ENCODE data around the gene ATP13A3. TPM values are rescaled to one million over a fixed set of nuclear protein-coding genes. Genes with fewer than 3 reads are reported as not detected.

The ATP13A3 gene
- total RNA-seq, 1 experiment from 2014 or later: 121 TPM

DNA sequence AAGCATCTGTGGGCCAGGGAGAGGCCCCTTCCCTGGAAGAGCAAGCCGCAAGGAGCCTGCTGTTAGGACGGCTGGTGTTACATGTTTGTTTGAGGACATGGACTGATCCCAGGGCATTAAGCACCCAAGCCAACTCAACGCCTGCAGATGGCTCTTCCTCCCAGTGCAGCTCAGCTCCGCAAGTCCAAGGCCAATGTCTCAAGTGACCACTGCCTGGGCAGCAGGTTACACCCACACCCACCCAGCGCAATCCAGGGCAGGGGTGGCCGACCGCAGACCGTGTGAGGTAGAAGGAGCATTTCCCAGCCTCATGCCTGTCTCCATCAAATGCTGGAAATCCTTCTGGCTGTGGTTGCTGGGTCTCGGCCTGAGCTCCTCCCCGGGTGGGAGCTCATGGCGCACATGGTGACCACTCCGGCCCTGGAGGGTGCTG, 102.2 kb downstream of the ATP13A3 start:
- no peak overlapping the region for H3K4me3 ChIP-seq (ENCODE audit: low read depth, low read length, poor library complexity, severe bottlenecking)
- ChIA-PET CTCF (no interaction called here), POLR2A (ENCODE audit: low non-redundant PET) (no interaction called here)
- no peak overlapping the region for H3K27ac ChIP-seq (ENCODE audit: low read depth, low read length, poor library complexity, severe bottlenecking)
- H3K4me1 ChIP-seq (ENCODE audit: insufficient read depth, low read length, poor library complexity, severe bottlenecking): peaks cover 6% of the 10 kb centered on the region
- no peaks in the 10 kb centered on the region for H3K9me3 ChIP-seq (ENCODE audit: low read depth, low read length, poor library complexity, severe bottlenecking)
- intact Hi-C loops (cut with micrococcal nuclease; ENCODE audit: unreplicated experiment): no loop called here
- BruUV-seq (replicated peaks): no TSS peak
- no peak for DNase-seq (ENCODE audit: low spot score)
- no peaks in the 10 kb centered on the region for H3K36me3 ChIP-seq (ENCODE audit: insufficient read depth, low read length, poor library complexity, severe bottlenecking)
- TF ChIP-seq EZH2 (IDR thresholded peaks at IDR 0.05; ENCODE audit: borderline replicate concordance, low read depth, low read length, poor library complexity, severe bottlenecking): no peak
- TF ChIP-seq, protein P1, sequence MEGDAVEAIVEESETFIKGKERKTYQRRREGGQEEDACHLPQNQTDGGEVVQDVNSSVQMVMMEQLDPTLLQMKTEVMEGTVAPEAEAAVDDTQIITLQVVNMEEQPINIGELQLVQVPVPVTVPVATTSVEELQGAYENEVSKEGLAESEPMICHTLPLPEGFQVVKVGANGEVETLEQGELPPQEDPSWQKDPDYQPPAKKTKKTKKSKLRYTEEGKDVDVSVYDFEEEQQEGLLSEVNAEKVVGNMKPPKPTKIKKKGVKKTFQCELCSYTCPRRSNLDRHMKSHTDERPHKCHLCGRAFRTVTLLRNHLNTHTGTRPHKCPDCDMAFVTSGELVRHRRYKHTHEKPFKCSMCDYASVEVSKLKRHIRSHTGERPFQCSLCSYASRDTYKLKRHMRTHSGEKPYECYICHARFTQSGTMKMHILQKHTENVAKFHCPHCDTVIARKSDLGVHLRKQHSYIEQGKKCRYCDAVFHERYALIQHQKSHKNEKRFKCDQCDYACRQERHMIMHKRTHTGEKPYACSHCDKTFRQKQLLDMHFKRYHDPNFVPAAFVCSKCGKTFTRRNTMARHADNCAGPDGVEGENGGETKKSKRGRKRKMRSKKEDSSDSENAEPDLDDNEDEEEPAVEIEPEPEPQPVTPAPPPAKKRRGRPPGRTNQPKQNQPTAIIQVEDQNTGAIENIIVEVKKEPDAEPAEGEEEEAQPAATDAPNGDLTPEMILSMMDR (conservative IDR thresholded peaks at IDR 0.05; ENCODE audit: low read depth, low read length): no peak
- no peaks in the 10 kb centered on the region for H3K27me3 ChIP-seq (replicated peaks; ENCODE audit: insufficient read depth, low read depth, low read length, poor library complexity)

DNA sequence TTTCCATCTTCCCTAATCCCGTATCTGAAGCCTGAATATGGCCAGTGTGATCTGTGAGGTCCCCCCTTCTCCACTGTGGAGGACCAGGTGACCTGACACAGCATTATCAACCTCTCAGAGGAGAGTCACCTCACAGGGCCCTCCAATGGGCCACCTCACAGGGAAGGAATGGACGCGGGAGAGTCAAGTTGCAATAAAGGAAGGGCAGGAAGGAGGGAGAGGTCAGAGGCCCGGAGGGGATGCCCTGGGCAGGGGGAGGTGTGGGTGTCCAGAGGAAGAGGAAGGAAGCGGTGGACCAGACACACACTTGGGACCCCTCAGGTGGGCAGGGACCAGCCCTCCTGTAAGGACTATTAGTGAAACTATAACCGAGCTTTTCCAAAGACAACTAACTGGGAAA, 102.6 kb downstream of the ATP13A3 start:
- H3K27me3 ChIP-seq (replicated peaks; ENCODE audit: insufficient read depth, low read depth, low read length, poor library complexity): no peaks in the 10 kb centered on the region
- no peak for DNase-seq (ENCODE audit: low spot score)
- no peak for TF ChIP-seq EZH2 (IDR thresholded peaks at IDR 0.05; ENCODE audit: borderline replicate concordance, low read depth, low read length, poor library complexity, severe bottlenecking)
- TF ChIP-seq, protein P1 (conservative IDR thresholded peaks at IDR 0.05; ENCODE audit: low read depth, low read length): no peak
- ChIA-PET POLR2A (ENCODE audit: low non-redundant PET) (no interaction called here), CTCF (no interaction called here)
- H3K9me3 ChIP-seq (ENCODE audit: low read depth, low read length, poor library complexity, severe bottlenecking): no peaks in the 10 kb centered on the region
- no peak overlapping the region for H3K27ac ChIP-seq (ENCODE audit: low read depth, low read length, poor library complexity, severe bottlenecking)
- no TSS peak for BruUV-seq (replicated peaks)
- H3K4me1 ChIP-seq (ENCODE audit: insufficient read depth, low read length, poor library complexity, severe bottlenecking): peaks cover 6% of the 10 kb centered on the region
- no peak overlapping the region for H3K4me3 ChIP-seq (ENCODE audit: low read depth, low read length, poor library complexity, severe bottlenecking)
- intact Hi-C loops (cut with micrococcal nuclease; ENCODE audit: unreplicated experiment): no loop called here
- no peaks in the 10 kb centered on the region for H3K36me3 ChIP-seq (ENCODE audit: insufficient read depth, low read length, poor library complexity, severe bottlenecking)

DNA sequence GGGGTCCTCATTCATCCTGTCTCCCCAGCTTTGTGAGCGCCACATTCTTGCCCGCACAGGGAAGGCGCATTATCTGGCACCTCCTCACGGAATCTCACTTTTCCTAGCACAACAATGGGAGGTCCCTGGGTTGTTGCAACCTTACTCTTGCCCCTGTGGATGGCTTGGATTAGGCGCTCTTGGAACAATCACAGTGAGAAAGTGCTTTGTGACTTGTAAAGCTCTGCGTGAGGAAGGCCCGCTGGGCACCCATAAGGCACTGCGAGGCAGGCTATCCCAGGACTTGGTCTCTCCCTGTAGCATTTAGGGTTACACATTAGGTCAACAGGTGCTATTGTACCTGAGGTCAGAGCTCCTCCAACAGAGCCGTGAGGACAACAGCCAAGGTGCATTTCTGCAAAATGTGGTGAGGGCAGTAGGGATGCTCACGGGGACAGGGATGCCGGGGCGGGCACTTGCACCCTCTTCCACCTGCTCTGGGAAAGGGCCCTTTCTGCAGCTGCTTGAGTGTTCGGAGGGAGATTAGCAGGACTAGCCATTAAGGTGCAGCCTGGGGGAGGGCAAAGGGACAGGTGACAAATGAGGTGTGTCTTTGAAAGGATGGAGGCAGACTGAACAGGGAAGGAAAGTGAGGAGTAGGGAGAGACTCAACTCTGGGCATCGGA, 103.4 kb downstream of the ATP13A3 start:
- ChIA-PET CTCF (no interaction called here), POLR2A (ENCODE audit: low non-redundant PET) (interaction anchor here (0.5 kb wide), 1 partner anchor 26 kb away, joined by 4 read pairs; no protein-coding TSS in a partner anchor)
- intact Hi-C loops (cut with micrococcal nuclease; ENCODE audit: unreplicated experiment): no loop called here

More for the DNA sequence above, 103.4 kb downstream of the ATP13A3 start:
- H3K9me3 ChIP-seq (ENCODE audit: low read depth, low read length, poor library complexity, severe bottlenecking): no peaks in the 10 kb centered on the region
- no peak for DNase-seq (ENCODE audit: low spot score)
- BruUV-seq (replicated peaks): no TSS peak
- H3K4me1 ChIP-seq (ENCODE audit: insufficient read depth, low read length, poor library complexity, severe bottlenecking): peaks cover 6% of the 10 kb centered on the region
- no peaks in the 10 kb centered on the region for H3K36me3 ChIP-seq (ENCODE audit: insufficient read depth, low read length, poor library complexity, severe bottlenecking)
- no peak overlapping the region for H3K27ac ChIP-seq (ENCODE audit: low read depth, low read length, poor library complexity, severe bottlenecking)
- TF ChIP-seq EZH2 (IDR thresholded peaks at IDR 0.05; ENCODE audit: borderline replicate concordance, low read depth, low read length, poor library complexity, severe bottlenecking): no peak
- TF ChIP-seq, protein P1 (conservative IDR thresholded peaks at IDR 0.05; ENCODE audit: low read depth, low read length): no peak
- no peak overlapping the region for H3K4me3 ChIP-seq (ENCODE audit: low read depth, low read length, poor library complexity, severe bottlenecking)
- H3K27me3 ChIP-seq (replicated peaks; ENCODE audit: insufficient read depth, low read depth, low read length, poor library complexity): no peaks in the 10 kb centered on the region
